Measurements from ENCODE around the gene BEND3.

The BEND3 gene

DNA sequence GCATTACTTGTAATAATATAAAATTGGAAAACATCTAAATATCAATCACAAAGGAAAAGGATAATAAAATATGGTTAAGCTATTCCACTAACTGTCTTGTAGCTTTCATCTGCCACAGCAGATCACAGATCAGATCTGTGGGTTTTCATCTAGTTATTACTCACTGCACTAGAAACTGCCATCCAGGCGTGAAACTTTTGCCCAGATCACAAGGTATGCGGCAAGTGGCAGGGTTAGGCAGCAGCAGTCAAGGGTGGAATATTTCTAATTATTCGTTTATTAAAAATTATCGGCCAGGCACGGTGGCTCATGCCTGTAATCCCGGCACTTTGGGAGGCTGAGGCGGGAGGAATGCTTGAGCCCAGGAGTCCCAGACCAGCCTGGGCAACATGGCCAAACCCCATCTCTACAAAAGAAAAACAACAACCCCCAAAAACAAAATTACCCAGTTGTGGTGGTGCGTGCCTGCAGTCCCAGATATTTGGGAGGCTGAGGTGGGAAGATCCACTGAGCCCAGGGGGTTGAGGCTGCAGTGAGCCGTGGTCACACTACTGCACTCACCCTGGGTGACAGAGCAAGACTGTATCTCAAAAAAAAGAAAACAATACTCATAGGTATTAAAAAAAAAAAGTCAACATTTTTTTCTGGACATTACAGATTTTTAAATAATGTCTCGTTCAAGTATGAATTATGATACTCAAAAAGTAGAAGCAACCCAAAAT, 32.1 kb downstream of the BEND3 start:
- DNase-seq (ENCODE audit: low read depth, low spot score), result no peak

- no peak for DNase-seq (ENCODE audit: low read depth, low spot score)
Observed at GRCh38 chr6:107082045-107082444, 33.3 kb downstream of the BEND3 start.

DNA sequence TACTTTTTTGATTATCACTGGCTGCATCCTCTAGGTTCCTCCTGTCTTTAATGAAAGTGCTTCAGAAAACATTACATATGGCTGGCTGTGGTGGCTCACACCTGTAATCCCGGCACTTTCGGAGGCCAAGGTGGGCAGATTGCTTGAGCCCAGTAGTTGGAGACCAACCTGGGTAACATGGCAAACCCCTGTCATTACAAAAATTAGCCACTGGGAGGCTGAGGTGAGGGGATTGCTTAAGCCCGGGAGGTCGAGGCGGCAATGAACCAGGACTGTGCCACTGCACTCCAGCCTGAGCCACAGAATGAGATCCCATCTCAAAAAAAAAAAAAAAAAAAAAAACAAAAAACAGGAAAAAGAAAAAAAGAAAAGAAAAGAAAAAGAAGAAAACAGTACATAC, 35.3 kb downstream of the BEND3 start:
- DNase-seq (ENCODE audit: low read depth, low spot score), result no peak

DNA sequence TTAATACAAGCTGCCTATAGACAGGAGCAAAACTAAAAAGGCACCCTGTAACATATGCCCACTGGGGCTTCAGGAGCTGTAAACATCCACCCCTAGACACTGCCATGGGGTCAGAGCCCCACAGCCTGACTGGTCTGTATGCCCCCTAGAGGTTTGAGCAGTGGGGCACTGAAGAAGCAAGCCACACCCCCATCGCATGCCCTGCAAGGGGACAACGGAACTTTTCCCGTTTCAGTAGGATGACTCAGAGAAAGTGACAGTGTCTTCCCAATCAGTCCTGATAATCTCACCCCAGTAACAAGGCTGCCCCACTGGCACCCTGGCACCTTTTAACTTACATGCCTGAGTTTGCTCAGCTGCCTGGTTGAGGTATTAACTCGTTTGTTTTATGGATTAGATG, 35.9 kb downstream of the BEND3 start:
- DNase-seq (ENCODE audit: low read depth, low spot score), result no peak

- no peak for DNase-seq (ENCODE audit: low read depth, low spot score)
Observed at GRCh38 chr6:107077710-107078109, 37.6 kb downstream of the BEND3 start.

- no peak for DNase-seq (ENCODE audit: low read depth, low spot score)
Observed at GRCh38 chr6:107075951-107076381, 39.3 kb downstream of the BEND3 start.

DNA sequence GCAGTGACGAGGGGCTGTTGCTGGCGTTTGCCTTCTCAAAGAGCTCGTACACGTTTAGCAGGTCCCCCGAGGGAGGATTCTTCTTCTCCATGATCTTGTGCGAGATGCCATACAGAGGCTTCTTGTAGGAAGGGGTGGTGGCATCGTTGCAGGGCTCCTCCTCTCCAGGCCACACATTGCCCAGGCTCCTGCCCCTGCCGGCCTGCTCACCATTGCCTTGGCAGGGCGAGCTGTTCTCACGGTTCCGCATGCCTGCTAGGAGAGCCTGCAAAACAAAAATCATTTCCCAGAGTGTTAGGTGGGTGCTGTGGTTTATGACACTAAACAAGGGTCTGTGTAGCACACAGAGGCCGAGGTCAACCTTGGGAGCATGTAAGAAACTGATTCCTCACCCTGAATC, 44.6 kb downstream of the BEND3 start:
- no peak for DNase-seq (ENCODE audit: low read depth, low spot score)

- no peak for DNase-seq (ENCODE audit: low read depth, low spot score)
Observed at GRCh38 chr6:107069631-107070548, 45.4 kb downstream of the BEND3 start.

GRCh38 chr6:107068691-107069630, 46.4 kb downstream of the BEND3 start:
- no peak for DNase-seq (ENCODE audit: low read depth, low spot score)

DNA sequence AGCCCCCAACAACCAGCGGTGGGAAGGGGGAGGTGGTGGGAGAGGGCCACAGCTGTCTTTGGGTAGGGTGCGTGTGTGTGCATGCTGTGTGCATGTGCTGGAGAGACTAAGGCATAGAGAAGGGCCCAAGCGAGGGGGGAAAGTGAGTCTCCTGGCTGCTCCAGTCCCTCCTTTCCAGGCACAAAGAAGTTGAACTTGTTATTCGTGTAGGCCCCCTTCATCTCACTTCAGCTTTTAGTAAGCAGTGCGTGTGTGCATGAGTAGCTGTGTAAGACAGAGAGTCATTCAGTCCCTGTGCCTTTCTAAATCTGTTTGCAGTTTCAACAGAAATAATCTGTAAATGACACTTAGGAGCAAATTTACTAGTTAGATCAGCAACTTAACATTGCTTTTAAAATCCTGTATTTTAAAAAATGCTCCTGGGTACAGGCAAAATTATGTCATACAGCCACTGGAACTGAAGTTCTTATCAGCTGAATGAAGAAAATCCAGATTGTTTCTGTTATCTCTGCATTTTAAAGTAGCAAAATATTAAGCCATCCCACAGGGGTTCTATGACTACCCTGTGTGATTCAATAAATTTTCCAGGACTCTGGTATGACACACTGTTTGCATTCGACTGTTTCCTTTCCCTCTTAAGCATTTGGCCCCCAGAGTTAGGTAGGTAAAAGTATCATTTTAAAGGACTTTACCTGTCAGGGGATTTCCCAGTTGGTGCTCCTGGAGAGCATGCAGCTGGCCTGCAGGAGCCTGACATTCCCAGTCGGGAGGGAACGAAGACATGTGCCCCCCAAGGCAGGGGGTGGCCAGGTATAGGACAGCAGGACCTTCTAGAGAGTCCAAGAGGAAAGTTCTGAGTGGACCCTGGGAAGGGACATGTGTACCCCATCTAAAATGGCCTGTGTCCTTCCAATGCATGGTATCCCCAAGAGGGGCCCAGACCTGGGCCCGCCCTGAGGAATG, 48.3 kb downstream of the BEND3 start:
- DNase-seq (ENCODE audit: low read depth, low spot score), result no peak

DNA sequence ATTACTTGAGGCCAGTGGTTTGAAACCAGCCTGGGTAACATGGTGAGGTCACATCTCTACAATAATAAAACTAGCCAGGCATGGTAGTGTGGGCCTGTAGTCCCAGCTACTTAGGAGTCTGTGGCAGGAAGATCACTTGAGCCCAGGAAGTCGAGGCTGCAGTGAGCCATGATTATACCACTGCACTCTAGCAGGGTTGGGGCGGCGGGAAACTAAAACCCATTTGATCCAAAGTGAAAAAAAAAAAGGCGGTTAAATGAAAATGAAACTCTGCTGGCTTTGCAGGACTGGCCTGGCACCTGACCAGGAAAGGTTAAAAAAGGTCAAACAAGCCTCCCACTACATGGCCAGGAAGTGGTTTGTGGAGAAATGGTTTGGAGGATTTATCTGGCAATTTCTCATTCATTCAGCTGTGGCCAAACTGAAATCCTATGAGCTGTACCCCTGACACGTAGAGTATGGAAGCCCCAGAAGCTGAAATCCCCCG, 50.7 kb downstream of the BEND3 start:
- no peak for DNase-seq (ENCODE audit: low read depth, low spot score)

DNA sequence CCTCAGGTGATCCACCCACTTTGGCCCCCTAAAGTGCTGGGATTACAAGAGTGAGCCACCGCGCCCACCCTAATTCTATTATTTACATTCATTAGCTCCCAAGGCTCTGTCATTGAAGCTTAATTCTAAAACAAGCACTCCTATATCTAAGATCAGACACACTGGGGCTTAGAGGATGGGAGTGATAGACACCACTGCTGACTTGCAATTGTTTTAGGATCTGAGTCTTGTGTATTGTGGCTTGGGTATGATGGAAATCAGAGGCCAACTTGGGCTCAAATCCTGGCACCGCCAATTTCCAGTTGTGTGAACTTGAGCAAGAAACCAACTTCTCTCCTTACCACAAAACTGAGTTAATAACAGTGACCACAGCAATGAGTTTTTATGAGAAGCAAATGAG, 52.6 kb downstream of the BEND3 start:
- DNase-seq (ENCODE audit: low read depth, low spot score), result no peak

DNA sequence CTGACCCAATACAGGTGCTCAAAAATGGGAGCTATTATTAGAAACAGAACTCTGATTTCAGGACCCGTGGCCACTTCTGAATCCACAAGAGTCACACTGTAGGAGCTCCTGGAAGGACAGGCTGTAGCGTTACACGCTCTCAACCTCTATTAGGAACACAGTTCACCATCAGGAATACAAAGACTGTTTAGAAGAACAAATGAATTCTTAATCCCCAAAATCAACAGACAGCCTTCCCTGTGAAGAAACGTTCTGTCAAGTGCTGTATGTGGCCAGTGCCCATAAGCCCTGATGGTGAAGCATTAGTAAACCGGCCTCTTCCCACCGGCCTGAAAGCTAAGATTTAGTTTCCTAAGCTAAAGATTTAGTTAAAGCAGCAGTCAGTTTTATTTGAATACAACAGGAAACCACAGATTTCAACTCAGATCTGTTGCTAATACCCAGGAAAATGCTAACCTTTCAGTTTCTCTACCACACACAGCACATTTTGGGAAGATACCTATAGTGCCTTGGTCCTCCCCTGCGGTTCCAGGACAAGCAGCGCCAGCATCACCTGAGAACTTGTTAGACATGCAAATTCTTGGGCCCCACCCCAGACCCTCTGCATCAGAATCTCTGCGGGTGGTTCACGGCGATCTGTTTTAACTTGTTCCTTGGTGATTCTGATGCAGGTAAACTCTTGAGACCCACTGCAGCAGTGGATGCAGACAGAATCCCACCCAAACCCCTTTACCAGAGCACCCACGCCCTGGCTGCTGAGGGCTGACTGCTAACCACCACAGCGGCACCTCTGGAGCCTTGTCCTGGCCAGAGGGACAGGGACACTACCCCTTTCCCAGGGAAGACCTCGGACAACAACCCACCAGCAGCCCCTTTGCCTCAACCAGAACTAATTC, 53.9 kb downstream of the BEND3 start:
- no peak for DNase-seq (ENCODE audit: low read depth, low spot score)

DNA sequence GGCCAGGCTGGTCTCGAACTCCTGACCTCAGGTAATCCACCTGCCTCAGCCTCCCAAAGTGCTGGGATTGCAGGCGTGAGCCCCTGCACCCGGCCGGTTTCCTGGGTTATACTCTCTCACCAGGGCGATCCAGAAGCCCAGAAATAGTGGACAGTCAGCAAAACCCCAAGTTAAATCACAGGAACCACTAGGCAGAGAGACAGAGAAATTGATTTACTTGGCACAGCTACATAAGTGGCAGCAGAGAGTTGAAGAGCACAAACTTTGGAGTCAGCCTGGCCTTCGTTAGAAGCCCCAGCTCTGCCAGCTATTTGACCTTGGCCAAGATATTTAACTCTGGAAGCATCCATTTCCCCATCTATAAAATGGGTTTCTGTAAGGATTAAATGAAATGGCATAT, 54.6 kb downstream of the BEND3 start:
- DNase-seq (ENCODE audit: low read depth, low spot score), result no peak

GRCh38 chr6:107059606-107060005, 55.7 kb downstream of the BEND3 start:
- DNase-seq (ENCODE audit: low read depth, low spot score), result no peak

GRCh38 chr6:107057679-107058078, 57.6 kb downstream of the BEND3 start:
- DNase-seq (ENCODE audit: low read depth, low spot score), result no peak

DNA sequence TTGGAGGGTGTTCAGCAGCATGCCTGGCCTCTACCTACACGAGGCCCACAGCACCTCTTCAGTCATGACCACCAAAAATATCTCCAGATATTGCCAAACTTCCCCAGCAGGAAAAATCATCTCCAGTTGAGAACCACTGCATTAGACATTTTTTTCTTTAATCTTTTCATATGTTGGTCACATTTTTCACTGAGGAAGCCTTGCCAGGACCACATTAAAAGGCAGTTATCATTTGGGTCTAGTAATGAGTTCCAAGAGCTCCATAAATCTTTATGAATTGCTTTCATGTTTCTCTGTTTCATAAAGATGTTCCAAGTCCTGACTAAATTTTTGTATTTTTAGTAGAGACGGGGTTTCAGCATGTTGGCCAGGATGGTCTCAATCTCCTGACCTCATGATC, 58.5 kb downstream of the BEND3 start:
- no peak for DNase-seq (ENCODE audit: low read depth, low spot score)

GRCh38 chr6:107047807-107048206, 67.5 kb downstream of the BEND3 start:
- DNase-seq (ENCODE audit: low read depth, low spot score), result no peak
